Right lobe of liver (tissue), 4 donors: ENCODE measurements around the gene LDLRAD4.

Experiments
- CTCF ChIP-seq, 4 donors: fragments of 200-600 bp in 3 of 4; fragments of 450-650 bp in 1 of 4; IDR thresholded peaks; one replicate each; pipeline versions ENCODE4 v1.5.1 to v1.8.0; 2016 to 2022; ENCODE audit warnings: antibody characterized with exemption in 4 of 4, mild to moderate bottlenecking in 2 of 4
- POLR2A ChIP-seq: fragments of 450-650 bp; IDR thresholded peaks from one replicate; pipeline ENCODE4 v1.6.1; 2017; ENCODE audit warnings: antibody characterized with exemption, mild to moderate bottlenecking
- donor health status: DM: no; HTN: no; CAD: no.
- donor health status: DM: no; HTN: no; CAD: no.
- donor health status: DM: no; HTN: yes; CAD: no.

DNA sequence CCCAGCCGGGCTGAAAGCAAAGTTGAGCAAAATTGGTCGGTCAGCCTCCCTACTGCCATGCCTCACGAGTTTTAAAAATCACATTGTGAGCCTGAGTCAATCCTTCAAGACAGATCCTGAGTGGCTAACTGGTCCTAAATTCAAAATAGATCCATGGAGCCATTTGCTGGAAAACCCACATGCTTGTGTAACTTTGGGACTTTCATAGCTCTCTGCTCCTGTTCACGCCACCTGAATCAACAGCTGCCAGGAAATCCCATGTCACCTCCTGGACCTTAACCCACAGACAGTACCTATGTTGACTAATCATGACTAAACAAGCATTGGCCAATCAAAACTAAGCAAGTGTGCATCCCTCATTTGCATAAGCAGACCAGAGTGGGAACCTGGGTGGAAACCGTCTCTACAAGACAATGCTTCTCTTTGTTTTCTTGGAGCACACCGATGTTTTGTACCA is 42.8 kb upstream of the LDLRAD4 start:
- TF ChIP-seq CTCF (IDR thresholded peaks at IDR 0.05) (no peak), POLR2A (peak; percentile 48)
